HepG2 (cell line): ENCODE results near the gene CELF2. TPM values are rescaled to one million over a fixed set of nuclear protein-coding genes. Genes with fewer than 3 reads are reported as not detected.

ENCODE experiments used
- polyA plus RNA-seq, 8 experiments: library from polyadenylated mRNA; depleted of rRNA in 3 of 8; stranded (reverse) in 7 of 8; unstranded in 1 of 8; fragments of >200 nt; fragmentation: Illumina TruSeq in 4 of 8; extraction: Trizol in 4 of 8; gene quantifications; 2 replicates each; pipeline versions ENCODE4 v1.2.1 to v1.2.3, GENCODE V29; 2011 to 2016; ENCODE audit warnings: low read depth in 4 of 8, missing spikeins in 1 of 8, mixed read lengths in 1 of 8; ENCODE audit not compliant: insufficient read depth in 1 of 8
- total RNA-seq, 5 experiments: library from RNA; depleted of rRNA; stranded (reverse); fragments of >200 nt; fragmentation: Illumina TruSeq; extraction: Trizol; gene quantifications; 2 replicates each; pipeline ENCODE4 v1.2.3, GENCODE V29; 2016; ENCODE audit warnings: low read depth in 1 of 5
- TF ChIP-seq, protein P1 (sequence below): sonication (generic); formaldehyde crosslinking; IDR thresholded peaks from one replicate; pipeline ENCODE4 v1.5.1; 2020; ENCODE audit warnings: mild to moderate bottlenecking, missing genetic modification reagents; ENCODE audit errors: not compliant biosample characterization
- TF ChIP-seq, protein P2 (sequence below): sonication (generic); formaldehyde crosslinking; IDR thresholded peaks from 2 replicates; pipeline ENCODE4 v1.4.0; 2020; ENCODE audit warnings: mild to moderate bottlenecking, missing genetic modification reagents

Gene CELF2
- total and polyA plus RNA-seq, 2 of the 13 experiments (the other 11 are each of a cell fraction or from before 2014, with no cell fraction given), result not detected

DNA sequence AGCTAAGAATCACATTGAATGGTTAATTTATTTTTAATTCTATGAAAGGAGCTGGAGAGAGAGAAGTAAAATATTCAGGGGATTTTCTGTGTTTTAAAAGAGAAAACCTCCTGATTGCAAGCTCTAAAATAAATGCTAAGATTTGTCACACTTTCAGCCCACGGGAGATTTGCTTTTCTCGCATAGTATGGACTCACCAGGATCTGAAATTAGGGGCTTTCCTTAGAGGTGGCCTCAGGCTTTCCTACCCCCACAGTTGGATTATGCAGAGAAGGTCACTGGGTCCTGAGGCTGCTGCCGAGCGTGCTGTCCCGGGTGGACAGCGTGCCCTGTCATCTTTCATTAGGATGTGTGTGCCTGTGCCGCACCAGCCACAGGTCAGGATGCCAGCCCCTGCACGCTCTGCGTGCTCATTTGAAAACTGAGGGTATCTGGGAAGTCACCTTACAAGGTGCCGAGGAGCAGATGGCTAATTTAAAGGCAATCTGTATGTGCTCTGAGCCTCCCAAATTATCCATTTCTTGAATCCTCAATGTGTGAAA is 258.8 kb downstream of the CELF2 start (continued):
- TF ChIP-seq, protein P1, sequence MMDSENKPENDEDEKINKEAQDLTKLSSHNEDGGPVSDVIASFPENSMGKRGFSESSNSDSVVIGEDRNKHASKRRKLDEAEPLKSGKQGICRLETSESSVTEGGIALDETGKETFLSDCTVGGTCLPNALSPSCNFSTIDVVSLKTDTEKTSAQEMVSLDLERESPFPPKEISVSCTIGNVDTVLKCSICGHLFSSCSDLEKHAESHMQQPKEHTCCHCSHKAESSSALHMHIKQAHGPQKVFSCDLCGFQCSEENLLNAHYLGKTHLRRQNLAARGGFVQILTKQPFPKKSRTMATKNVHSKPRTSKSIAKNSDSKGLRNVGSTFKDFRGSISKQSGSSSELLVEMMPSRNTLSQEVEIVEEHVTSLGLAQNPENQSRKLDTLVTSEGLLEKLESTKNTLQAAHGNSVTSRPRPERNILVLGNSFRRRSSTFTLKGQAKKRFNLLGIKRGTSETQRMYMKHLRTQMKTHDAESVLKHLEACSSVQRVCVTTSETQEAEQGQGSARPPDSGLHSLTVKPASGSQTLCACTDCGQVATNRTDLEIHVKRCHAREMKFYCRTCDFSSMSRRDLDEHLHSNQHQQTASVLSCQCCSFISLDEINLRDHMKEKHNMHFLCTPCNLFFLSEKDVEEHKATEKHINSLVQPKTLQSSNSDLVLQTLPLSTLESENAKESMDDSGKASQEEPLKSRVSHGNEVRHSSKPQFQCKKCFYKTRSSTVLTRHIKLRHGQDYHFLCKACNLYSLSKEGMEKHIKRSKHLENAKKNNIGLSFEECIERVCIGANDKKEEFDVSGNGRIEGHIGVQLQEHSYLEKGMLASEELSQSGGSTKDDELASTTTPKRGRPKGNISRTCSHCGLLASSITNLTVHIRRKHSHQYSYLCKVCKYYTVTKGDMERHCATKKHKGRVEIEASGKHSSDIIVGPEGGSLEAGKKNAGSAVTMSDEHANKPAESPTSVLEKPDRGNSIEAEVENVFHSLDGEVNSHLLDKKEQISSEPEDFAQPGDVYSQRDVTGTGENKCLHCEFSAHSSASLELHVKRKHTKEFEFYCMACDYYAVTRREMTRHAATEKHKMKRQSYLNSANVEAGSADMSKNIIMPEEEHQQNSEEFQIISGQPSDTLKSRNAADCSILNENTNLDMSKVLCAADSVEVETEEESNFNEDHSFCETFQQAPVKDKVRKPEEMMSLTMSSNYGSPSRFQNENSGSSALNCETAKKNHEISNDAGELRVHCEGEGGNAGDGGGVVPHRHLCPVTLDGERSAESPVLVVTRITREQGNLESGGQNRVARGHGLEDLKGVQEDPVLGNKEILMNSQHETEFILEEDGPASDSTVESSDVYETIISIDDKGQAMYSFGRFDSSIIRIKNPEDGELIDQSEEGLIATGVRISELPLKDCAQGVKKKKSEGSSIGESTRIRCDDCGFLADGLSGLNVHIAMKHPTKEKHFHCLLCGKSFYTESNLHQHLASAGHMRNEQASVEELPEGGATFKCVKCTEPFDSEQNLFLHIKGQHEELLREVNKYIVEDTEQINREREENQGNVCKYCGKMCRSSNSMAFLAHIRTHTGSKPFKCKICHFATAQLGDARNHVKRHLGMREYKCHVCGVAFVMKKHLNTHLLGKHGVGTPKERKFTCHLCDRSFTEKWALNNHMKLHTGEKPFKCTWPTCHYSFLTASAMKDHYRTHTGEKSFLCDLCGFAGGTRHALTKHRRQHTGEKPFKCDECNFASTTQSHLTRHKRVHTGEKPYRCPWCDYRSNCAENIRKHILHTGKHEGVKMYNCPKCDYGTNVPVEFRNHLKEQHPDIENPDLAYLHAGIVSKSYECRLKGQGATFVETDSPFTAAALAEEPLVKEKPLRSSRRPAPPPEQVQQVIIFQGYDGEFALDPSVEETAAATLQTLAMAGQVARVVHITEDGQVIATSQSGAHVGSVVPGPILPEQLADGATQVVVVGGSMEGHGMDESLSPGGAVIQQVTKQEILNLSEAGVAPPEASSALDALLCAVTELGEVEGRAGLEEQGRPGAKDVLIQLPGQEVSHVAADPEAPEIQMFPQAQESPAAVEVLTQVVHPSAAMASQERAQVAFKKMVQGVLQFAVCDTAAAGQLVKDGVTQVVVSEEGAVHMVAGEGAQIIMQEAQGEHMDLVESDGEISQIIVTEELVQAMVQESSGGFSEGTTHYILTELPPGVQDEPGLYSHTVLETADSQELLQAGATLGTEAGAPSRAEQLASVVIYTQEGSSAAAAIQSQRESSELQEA (CRISPR knock-in tag), result no peak
- TF ChIP-seq, protein P2, sequence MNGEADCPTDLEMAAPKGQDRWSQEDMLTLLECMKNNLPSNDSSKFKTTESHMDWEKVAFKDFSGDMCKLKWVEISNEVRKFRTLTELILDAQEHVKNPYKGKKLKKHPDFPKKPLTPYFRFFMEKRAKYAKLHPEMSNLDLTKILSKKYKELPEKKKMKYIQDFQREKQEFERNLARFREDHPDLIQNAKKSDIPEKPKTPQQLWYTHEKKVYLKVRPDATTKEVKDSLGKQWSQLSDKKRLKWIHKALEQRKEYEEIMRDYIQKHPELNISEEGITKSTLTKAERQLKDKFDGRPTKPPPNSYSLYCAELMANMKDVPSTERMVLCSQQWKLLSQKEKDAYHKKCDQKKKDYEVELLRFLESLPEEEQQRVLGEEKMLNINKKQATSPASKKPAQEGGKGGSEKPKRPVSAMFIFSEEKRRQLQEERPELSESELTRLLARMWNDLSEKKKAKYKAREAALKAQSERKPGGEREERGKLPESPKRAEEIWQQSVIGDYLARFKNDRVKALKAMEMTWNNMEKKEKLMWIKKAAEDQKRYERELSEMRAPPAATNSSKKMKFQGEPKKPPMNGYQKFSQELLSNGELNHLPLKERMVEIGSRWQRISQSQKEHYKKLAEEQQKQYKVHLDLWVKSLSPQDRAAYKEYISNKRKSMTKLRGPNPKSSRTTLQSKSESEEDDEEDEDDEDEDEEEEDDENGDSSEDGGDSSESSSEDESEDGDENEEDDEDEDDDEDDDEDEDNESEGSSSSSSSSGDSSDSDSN (CRISPR knock-in tag), result no peak
- TF ChIP-seq, all 625 proteins: peak for 0
